ENCODE results near the gene AXL. TPM values are rescaled to one million over a fixed set of nuclear protein-coding genes. Genes with fewer than 3 reads are reported as not detected.

Gene AXL
- total and polyA plus RNA-seq, 2 of the 8 experiments (the other 6 are each of a cell fraction or from before 2014, with no cell fraction given) = 35.3 to 51.0 TPM

DNA sequence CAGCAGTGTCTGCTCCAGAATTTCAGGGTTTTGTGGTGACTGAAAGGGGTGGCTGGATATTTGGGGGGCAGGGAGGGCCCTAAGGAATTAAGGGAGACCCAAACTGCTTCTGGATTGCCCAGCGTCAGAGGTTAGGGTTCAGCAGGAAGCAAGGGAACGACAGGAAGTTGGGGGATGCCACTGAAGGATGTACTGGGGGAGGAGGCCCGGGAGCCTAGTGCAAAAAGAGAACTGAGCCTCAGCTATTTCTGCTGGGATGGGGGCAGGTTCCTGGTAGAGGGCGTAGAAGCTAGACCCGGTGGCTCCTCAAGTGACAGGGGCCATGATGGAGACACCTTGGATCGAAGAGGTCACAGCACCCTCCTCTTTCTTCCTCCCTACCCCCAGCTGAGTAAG, 24.9 kb upstream of the AXL start:
- Histone ChIP-seq H3K4me1 (replicated peaks in 1 of 4; ENCODE audit: control insufficient read depth in 3 of 4, insufficient read depth in 4 of 4, low read length in 3 of 4) (peaks cover 13 to 23% (median 20%) of the 10 kb centered on the region in 4 experiments), H3K9me3 (ENCODE audit: insufficient read depth in 2 of 2, low read depth in 1 of 2, low read length in 1 of 2) (no peaks in the 10 kb centered on the region), H3K4me3 (ENCODE audit: extremely low read depth in 1 of 4, insufficient read depth in 2 of 4, low read depth in 3 of 4, low read length in 4 of 4) (peak overlapping the region; percentile 72 to 93 (median 80)), H4K8ac (ENCODE audit: extremely low read depth, insufficient read depth, low read length) (peak overlapping the region; percentile 7; the same call in 1 of the 2 replicates), H3K27me3 (replicated peaks in 1 of 4; ENCODE audit: control insufficient read depth in 3 of 4, extremely low read depth in 1 of 4, insufficient read depth in 3 of 4, low read length in 3 of 4) (no peaks in the 10 kb centered on the region), H2AFZ (ENCODE audit: low read length) (no peak overlapping the region), H3K9ac (replicated peaks in 1 of 4; ENCODE audit: extremely low read depth in 1 of 4, low read depth in 3 of 4, low read length in 3 of 4) (peak overlapping the region in 1 of 4 experiments; percentile 77; a peak in 3 of 7 replicates), H2AK5ac (ENCODE audit: low read depth, low read length) (no peak overlapping the region; the same call in 1 of the 2 replicates), H2BK5ac (ENCODE audit: low read depth, low read length) (peak overlapping the region; percentile 84), H2BK120ac (replicated peaks; ENCODE audit: low read depth, low read length) (no peak overlapping the region), H2BK15ac (ENCODE audit: low read length) (no peak overlapping the region; the same call in 1 of the 2 replicates), H3K79me2 (ENCODE audit: control insufficient read depth in 1 of 2, insufficient read depth in 2 of 2, low read length in 2 of 2) (peaks cover 10 to 66% of the 10 kb centered on the region in 2 experiments), H4K20me1 (replicated peaks in 1 of 2; ENCODE audit: control insufficient read depth in 1 of 2, insufficient read depth in 2 of 2, low read length in 2 of 2) (peaks cover 2 to 24% of the 10 kb centered on the region in 2 experiments), H4K91ac (replicated peaks; ENCODE audit: insufficient read length, low read length) (peak overlapping the region; percentile 8), H3K27ac (ENCODE audit: low read depth, low read length) (0 out of 2 replicates have a peak overlapping the region, but pooled peaks have one; percentile 40), H3K14ac (ENCODE audit: insufficient read length) (no peak overlapping the region), H3K4me2 (ENCODE audit: insufficient read depth in 1 of 2, low read depth in 2 of 2, low read length in 2 of 2) (peak overlapping the region; percentile 79 to 90), H3K36me3 (ENCODE audit: control insufficient read depth in 2 of 4, insufficient read depth in 4 of 4, low read length in 3 of 4) (peaks cover 16 to 49% (median 29%) of the 10 kb centered on the region in 4 experiments; a peak in 7 of 8 replicates), H3K4ac (replicated peaks; ENCODE audit: insufficient read length, low read depth, low read length) (no peak overlapping the region), H3K23ac (ENCODE audit: insufficient read length) (no peak overlapping the region), H3K56ac (replicated peaks; ENCODE audit: insufficient read length, low read depth, low read length) (peak overlapping the region; percentile 91), H3K18ac (ENCODE audit: extremely low read depth, low read length) (peak overlapping the region; percentile 26), H2BK20ac (ENCODE audit: low read length) (no peak overlapping the region), H3K23me2 (ENCODE audit: low read depth, low read length) (peaks cover 19% of the 10 kb centered on the region), H2BK12ac (ENCODE audit: low read depth, low read length) (peak overlapping the region; percentile 97), H4K5ac (ENCODE audit: insufficient read length, low read depth, low read length) (peak overlapping the region; percentile 9), H3K79me1 (ENCODE audit: low read depth, low read length) (peaks cover 11% of the 10 kb centered on the region)
- WGBS, 2 experiments (ENCODE audit: extremely low coverage in 1 of 2, insufficient coverage in 1 of 2, insufficient read length in 1 of 2, insufficient replicate concordance in 2 of 2, low coverage in 1 of 2, low lambda C conversion rate in 2 of 2, missing lambda C conversion rate in 1 of 2) = 49% methylated on average over 5 of the region's 6 CpGs; no CpG with 5 or more reads in 1 of the 2 experiments
- DNase-seq (ENCODE audit: low read depth in 1 of 2, low spot score in 2 of 2) (no peak), FAIRE-seq (no peak)
- ChIA-PET POLR2A (ENCODE audit: partially characterized antibody) (interaction anchor here (1.0 to 3.0 kb wide), 11 partner anchors 9 to 108 kb away, joined by 3 to 24 read pairs (median 5); partner anchors contain the start of genes AXL and HNRNPUL1), CTCF (ENCODE audit: partially characterized antibody) (interaction anchor here (1.0 to 3.8 kb wide), 5 partner anchors 9 to 68 kb away, joined by 3 to 24 read pairs (median 3); no protein-coding TSS in a partner anchor)
- TF ChIP-seq TAF7 (optimal IDR thresholded peaks at IDR 0.05; ENCODE audit: borderline replicate concordance, low read depth, low read length) (no peak), SP2 (IDR thresholded peaks at IDR 0.05; ENCODE audit: low read length) (no peak), CEBPB (IDR thresholded peaks at IDR 0.05; ENCODE audit: low read depth, low read length) (no peak), BACH1 (IDR thresholded peaks at IDR 0.05; ENCODE audit: low read length) (no peak), KDM4A (IDR thresholded peaks at IDR 0.05; ENCODE audit: low read depth, low read length, severe bottlenecking) (no peak), SRF (IDR thresholded peaks at IDR 0.05; ENCODE audit: low read depth, low read length) (no peak), ATF3 (IDR thresholded peaks at IDR 0.05; ENCODE audit: insufficient read depth, low read depth, low read length) (no peak), SAP30 (IDR thresholded peaks at IDR 0.05; ENCODE audit: insufficient read depth, insufficient replicate concordance, low read length) (no peak), JUN (IDR thresholded peaks at IDR 0.05; ENCODE audit: low read depth, low read length) (no peak), KDM5A (IDR thresholded peaks at IDR 0.05; ENCODE audit: low read length) (no peak), CBX8 (IDR thresholded peaks at IDR 0.05; ENCODE audit: borderline replicate concordance, low read depth, low read length) (no peak), RFX5 (IDR thresholded peaks at IDR 0.05; ENCODE audit: borderline replicate concordance, low read depth, low read length) (no peak), SIN3A (conservative IDR thresholded peaks at IDR 0.05 in 1 of 2, IDR thresholded peaks at IDR 0.05 in 1 of 2; ENCODE audit: low read depth in 1 of 2, low read length in 2 of 2) (no peak)

Data from H1 (cell line).